HEK293T (cell line): Measurements from ENCODE around the gene MFAP2.

Experiments used
- ARNT ChIP-seq: fragments of 450-650 bp; IDR thresholded peaks from 2 replicates; pipeline ENCODE4 v1.6.1; 2017; ENCODE audit warnings: mild to moderate bottlenecking
- BHLHE40 ChIP-seq: fragments of 450-650 bp; IDR thresholded peaks from 2 replicates; pipeline ENCODE4 v1.6.1; 2016; ENCODE audit warnings: mild to moderate bottlenecking, moderate library complexity, borderline replicate concordance
- FOXA1 ChIP-seq: fragments of 450-650 bp; IDR thresholded peaks from 2 replicates; pipeline ENCODE4 v1.6.1; 2016; ENCODE audit warnings: mild to moderate bottlenecking
- FOXM1 ChIP-seq: fragments of 450-650 bp; IDR thresholded peaks from 2 replicates; pipeline ENCODE4 v1.6.1; 2017; ENCODE audit warnings: mild to moderate bottlenecking, borderline replicate concordance
- NFRKB ChIP-seq: fragments of 450-650 bp; IDR thresholded peaks from 2 replicates; pipeline ENCODE4 v1.6.1; 2016; ENCODE audit warnings: mild to moderate bottlenecking, moderate library complexity
- SP1 ChIP-seq: fragments of 450-650 bp; IDR thresholded peaks from 2 replicates; pipeline ENCODE4 v1.6.1; 2017
- TF ChIP-seq, protein P1 (sequence below): fragments of 450-650 bp; IDR thresholded peaks from 2 replicates; pipeline ENCODE4 v1.6.1; 2016

DNA sequence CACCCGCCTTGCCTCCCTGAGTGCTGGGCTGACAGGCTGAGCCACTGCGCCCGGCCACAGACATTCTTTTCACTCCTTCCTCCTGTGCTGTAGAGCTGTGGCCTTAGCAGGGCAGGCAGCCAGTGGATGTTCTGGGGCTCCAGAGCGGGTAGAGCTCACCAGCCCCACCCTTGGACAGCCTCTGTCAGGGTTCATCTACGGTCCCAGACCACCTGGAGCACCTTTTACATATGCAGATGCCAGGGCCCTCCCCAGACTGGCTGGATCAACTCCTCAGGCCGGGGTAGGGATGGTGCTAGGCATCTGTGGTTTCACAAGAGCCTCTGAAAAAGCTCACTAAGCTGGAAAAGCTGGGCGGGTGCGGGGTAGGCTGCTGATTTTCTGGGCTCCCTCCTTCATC is 26.7 kb upstream of the MFAP2 start:
- no peak for TF ChIP-seq FOXA1
- TF ChIP-seq, protein P1, sequence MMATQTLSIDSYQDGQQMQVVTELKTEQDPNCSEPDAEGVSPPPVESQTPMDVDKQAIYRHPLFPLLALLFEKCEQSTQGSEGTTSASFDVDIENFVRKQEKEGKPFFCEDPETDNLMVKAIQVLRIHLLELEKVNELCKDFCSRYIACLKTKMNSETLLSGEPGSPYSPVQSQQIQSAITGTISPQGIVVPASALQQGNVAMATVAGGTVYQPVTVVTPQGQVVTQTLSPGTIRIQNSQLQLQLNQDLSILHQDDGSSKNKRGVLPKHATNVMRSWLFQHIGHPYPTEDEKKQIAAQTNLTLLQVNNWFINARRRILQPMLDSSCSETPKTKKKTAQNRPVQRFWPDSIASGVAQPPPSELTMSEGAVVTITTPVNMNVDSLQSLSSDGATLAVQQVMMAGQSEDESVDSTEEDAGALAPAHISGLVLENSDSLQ: no peak
- TF ChIP-seq NFRKB: no peak
- TF ChIP-seq ARNT: no peak
- TF ChIP-seq SP1: no peak
- no peak for TF ChIP-seq FOXM1
- no peak for TF ChIP-seq BHLHE40
